HG02852 (cell line): Measurements from ENCODE around the gene SPTAN1.
"Not testable (repeated sequence)": the region's sequence is repeated elsewhere in the genome, so short reads cannot be mapped to it uniquely, and the experiment has no call there.

ENCODE experiments used
- ATAC-seq: cut with Tn5 transposase; IDR thresholded peaks from one replicate; pipeline ENCODE4 v1.9.1; 2021; ENCODE audit warnings: mild to moderate bottlenecking, moderate library complexity; ENCODE audit not compliant: unreplicated experiment

SPTAN1 gene

GRCh38 chr9:128631636-128632035, 79.2 kb downstream of the SPTAN1 start:
- no peak for ATAC-seq

DNA sequence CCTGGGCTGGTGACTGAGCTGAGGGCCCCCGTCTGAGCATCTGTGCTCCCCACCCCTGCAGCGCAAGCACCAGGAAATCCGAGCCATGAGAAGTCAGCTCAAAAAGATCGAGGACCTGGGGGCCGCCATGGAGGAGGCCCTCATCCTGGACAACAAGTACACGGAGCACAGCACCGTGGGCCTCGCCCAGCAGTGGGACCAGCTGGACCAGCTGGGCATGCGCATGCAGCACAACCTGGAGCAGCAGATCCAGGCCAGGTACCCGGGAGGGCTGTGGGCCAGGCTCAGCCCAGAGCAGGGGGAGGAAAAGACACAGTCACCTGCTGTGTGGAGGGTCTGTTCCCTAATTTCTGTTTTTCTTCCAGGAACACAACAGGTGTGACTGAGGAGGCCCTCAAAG, 79.7 kb downstream of the SPTAN1 start:
- ATAC-seq, result no peak

GRCh38 chr9:128632486-128632885, 80.1 kb downstream of the SPTAN1 start:
- no peak for ATAC-seq

DNA sequence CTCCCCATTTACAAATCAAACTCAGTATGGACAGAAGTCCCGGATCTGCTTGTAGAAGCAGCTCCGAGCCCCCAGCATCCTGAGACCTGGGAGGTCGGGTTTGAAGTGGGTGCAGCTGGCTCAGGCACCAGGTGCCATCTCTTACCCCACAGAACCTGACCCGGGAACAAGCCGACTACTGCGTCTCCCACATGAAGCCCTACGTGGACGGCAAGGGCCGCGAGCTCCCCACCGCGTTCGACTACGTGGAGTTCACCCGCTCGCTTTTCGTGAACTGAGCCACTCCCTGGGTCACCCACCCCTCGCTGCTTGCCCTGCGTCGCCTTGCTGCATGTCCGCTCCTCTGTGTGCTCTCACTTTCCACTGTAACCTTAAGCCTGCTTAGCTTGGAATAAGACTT, 80.7 kb downstream of the SPTAN1 start:
- no peak for ATAC-seq

GRCh38 chr9:128633601-128634000, 81.2 kb downstream of the SPTAN1 start:
- no peak for ATAC-seq

DNA sequence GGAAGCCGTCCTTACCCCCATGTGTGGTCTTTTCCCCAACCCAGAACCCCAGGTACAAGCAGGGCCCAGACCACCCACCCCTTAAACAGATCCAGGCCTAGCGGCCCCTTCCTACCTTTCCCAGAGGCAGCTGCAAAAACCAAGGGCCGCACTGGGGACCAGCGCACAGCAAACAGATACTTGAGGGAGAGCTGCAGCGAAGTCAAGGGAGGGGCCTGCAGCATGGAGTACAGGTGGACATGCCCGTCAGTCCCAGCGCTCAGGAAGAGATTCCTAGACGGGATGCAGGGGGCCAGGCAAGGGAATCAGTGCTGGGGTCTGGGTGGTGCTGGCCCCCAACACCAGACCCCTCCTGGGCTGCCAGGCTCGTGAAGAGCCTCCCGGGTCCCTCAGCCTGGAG, 81.7 kb downstream of the SPTAN1 start:
- ATAC-seq, result no peak

DNA sequence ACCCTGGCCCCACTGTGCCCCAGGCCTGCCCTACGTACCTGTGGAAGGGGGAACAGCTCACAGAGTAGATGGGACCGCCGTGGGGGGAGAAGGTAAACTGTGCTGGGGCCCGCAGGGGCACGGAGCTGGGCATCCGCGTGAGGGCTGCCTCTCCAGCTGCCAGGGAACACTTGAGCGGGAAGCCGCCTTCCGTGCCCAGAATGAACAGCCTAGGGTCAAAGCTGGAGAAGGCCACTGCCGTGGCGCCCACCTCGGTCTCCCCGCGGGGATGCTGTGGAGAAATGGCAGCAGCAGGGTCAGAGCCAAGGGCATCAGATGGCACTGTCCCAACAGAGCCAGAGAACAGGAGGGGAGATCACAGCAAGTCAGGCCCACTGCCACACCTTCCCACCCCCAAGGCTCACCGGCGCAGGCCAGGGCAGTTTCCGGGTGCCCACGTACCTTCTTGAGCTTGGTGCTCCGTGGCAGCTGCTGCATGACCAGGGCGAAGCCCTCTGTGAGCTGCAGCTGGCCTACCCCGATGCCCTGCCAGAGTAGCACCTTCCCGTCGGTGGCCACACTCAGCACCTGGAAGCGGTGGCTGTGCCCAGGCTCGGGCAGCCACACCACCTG, 82.4 kb downstream of the SPTAN1 start:
- ATAC-seq, result no peak

GRCh38 chr9:128635266-128636023, 83.1 kb downstream of the SPTAN1 start:
- ATAC-seq, result no peak

GRCh38 chr9:128636024-128636390, 83.6 kb downstream of the SPTAN1 start:
- no peak for ATAC-seq

DNA sequence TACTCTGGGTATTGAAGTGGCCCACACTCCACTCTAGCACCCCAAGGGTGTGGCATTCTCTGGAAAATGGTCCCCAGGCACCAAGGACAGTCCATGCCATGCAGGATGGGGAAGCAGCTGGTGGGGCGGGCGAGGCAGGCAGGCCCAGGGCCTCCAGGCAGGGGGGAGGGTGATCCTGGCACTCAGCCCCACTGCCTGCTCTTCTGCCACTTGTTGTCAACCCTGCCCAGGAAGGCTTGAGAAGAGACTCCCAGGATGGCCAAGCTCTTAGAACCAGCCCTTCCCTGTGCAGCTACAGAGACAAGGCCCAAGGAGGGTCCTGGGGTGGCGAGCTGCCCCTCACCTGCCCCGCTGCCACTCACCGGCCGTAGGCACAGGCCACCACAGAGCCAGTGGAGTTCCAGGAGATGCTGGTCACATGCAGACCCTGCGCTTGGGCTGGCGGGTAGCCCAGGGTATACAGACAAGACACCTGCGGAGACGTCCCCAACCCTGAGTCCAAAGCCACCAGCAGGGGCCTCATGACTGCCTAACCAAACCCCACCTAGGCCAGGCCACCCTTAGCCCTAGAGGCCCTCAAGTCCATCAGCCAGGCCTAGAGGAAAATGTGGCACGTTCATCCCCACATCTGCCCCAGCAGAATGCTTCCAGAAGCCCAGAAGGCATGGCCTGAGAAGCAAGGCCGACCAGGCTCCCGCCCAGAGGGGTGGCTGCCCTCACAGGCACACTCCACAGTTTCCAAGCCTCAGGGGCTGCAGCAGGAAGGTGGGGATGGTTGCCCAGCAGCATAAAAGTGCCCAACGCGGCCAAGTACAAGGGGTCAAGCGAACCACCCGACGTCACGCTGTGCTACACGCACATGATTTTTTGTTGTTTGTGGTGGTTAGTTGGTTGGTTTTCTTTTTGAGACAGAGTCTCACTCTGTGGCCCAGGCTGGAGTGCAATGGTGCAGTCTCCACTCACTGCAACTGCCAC, 84.5 kb downstream of the SPTAN1 start:
- ATAC-seq, result no peak

- no peak for ATAC-seq
These were observed 85.3 kb downstream of the SPTAN1 start for GRCh38 chr9:128637656-128638055.

- ATAC-seq, result no peak
These were observed 86.2 kb downstream of the SPTAN1 start for GRCh38 chr9:128638580-128638979.

DNA sequence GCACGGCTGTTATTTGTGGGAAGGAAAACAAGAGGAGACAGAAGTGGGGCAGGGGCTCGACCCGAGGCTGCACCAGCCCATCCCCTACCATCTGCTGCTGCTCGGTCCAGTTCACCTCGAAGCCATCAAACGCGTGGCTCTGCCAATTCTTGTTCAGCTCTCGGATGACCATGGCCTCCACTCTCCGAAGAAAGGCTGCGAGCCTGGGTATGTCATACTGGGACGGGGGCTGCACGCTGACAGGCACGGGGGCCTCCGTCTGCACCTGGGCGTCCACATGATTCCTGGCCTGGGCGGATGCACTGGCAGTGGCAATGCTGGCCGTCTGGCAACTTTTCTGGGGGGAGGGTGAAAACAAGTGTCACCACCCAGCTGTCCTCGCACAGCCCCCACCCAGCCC, 88.2 kb downstream of the SPTAN1 start:
- no peak for ATAC-seq

- ATAC-seq, result no peak
These were observed 90.4 kb downstream of the SPTAN1 start for GRCh38 chr9:128642675-128643245.

- ATAC-seq, result peak; percentile 61
These were observed 91.3 kb downstream of the SPTAN1 start for GRCh38 chr9:128643519-128644300.

DNA sequence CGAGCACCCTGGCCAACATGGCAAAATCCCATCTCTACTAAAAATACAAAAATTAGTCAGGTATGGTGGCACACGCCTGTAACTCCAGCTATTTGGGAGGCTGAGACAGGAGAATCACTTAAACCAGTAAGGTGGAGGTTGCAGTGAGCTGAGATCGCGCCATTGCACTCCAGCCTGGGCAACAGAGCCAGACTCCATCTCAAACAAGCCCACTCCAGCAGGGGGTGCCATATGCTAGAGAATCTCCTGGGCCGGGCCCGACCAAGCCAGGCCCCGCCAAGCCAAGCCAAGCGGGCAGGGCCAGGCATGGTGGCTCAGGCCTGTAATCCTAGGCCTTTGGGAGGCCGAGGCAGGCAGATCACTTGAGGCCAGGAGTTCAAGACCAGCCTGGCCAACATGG, 95.8 kb downstream of the SPTAN1 start:
- ATAC-seq, result not testable (repeated sequence)

- no peak for ATAC-seq
These were observed 99.4 kb downstream of the SPTAN1 start for GRCh38 chr9:128651798-128652197.

DNA sequence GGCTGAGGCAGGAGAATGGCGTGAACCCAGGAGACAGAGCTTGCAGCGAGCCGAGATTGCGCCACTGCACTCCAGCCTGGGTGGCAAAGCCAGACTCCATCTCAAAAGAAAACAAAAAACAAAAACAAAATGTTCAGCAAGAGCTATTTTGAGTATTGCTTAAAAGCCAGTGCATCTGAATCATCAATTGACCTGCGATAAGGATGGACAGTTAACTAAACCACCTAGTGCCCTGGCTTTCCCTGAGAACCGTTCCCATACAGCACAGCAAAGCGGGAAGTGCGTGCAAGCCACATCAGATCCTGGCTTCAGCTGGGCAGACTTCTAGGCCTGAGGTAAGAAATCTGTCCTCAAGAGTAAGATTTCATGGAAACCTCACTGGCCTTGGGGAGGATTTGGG, 101.5 kb downstream of the SPTAN1 start:
- no peak for ATAC-seq

GRCh38 chr9:128654481-128654880, 102.1 kb downstream of the SPTAN1 start:
- ATAC-seq, result no peak
